HEK293 (cell line): ENCODE results near the gene ZNF747.
A peak's percentile ranks its signal among the peaks of the same experiment; 100 is the strongest.
"Not testable (repeated sequence)": the region's sequence is repeated elsewhere in the genome, so short reads cannot be mapped to it uniquely, and the experiment has no call there.

Experiments
- CTCF ChIA-PET: fragments of 350-600 bp; formaldehyde crosslinking; extraction: SDS; loops from one replicate; lab custom pipeline; 2021; ENCODE audit warnings: antibody characterized with exemption; lab: Yijun Ruan, JAX
- POLR2A ChIA-PET: fragments of 300-600 bp; formaldehyde crosslinking; extraction: SDS; loops from one replicate; lab custom pipeline; 2020; ENCODE audit warnings: antibody characterized with exemption, inconsistent platforms; lab: Yijun Ruan, JAX
- H3K27ac ChIP-seq: fragments of 200-500 bp; sonication (Bioruptor generic); 2 replicates; pipeline ENCODE4 v1.5.1; 2014; ENCODE audit warnings: low read depth, low read length, control low read depth, inconsistent platforms; ENCODE audit errors: extremely low read depth
- H3K36me3 ChIP-seq, 2 experiments: fragments of 200-500 bp in 1 of 2; sonication (Bioruptor generic) in 1 of 2; 1 replicate in 1 of 2; 2 replicates in 1 of 2; pipeline ENCODE4 v1.5.1; 2014 to 2017; ENCODE audit warnings: inconsistent platforms in 2 of 2, low read length in 2 of 2; ENCODE audit not compliant: control insufficient read depth in 2 of 2, insufficient read depth in 1 of 2
- H3K4me1 ChIP-seq: fragments of 200-500 bp; sonication (Bioruptor generic); 2 replicates; pipeline ENCODE4 v1.5.1; 2014; ENCODE audit warnings: mild to moderate bottlenecking, low read length, inconsistent platforms; ENCODE audit not compliant: control insufficient read depth, insufficient read depth
- H3K4me3 ChIP-seq: 2 replicates; pipeline ENCODE4 v1.5.1; 2011; ENCODE audit warnings: low read depth, mild to moderate bottlenecking, control low read depth, low read length, moderate library complexity
- H3K9me3 ChIP-seq: fragments of 200-500 bp; sonication (Bioruptor generic); 2 replicates; pipeline ENCODE4 v1.5.1; 2014; ENCODE audit warnings: low read depth, low read length, inconsistent platforms; ENCODE audit not compliant: control insufficient read depth, insufficient read depth
- BCL11B ChIP-seq: fragments of 450-650 bp; formaldehyde crosslinking; IDR thresholded peaks from 2 replicates; pipeline ENCODE4 v1.5.1; 2016; ENCODE audit warnings: low read depth, missing biosample characterization, missing genetic modification characterization
- GFI1B ChIP-seq: fragments of 450-650 bp; formaldehyde crosslinking; IDR thresholded peaks from 2 replicates; pipeline ENCODE4 v1.5.1; 2016; ENCODE audit warnings: missing biosample characterization, missing genetic modification characterization
- OVOL3 ChIP-seq: fragments of 450-650 bp; formaldehyde crosslinking; IDR thresholded peaks from 2 replicates; pipeline ENCODE4 v1.5.1; 2016; ENCODE audit warnings: missing biosample characterization, missing genetic modification characterization
- PBX3 ChIP-seq: sonication (generic); formaldehyde crosslinking; IDR thresholded peaks from 2 replicates; pipeline ENCODE4 v1.8.1; 2022; ENCODE audit warnings: mild to moderate bottlenecking, moderate library complexity, missing genetic modification reagents
- PRDM4 ChIP-seq: fragments of 450-650 bp; formaldehyde crosslinking; IDR thresholded peaks from 2 replicates; pipeline ENCODE4 v1.5.1; 2017; ENCODE audit warnings: missing biosample characterization, missing genetic modification characterization
- WT1 ChIP-seq: fragments of 450-650 bp; formaldehyde crosslinking; IDR thresholded peaks from 2 replicates; pipeline ENCODE4 v1.5.1; 2016; ENCODE audit warnings: missing biosample characterization, missing genetic modification characterization
- ZBTB21 ChIP-seq: fragments of 450-650 bp; formaldehyde crosslinking; IDR thresholded peaks from 2 replicates; pipeline ENCODE4 v1.5.1; 2017; ENCODE audit warnings: missing biosample characterization, missing genetic modification characterization
- ZBTB48 ChIP-seq: fragments of 450-650 bp; formaldehyde crosslinking; IDR thresholded peaks from 2 replicates; pipeline ENCODE4 v1.5.1; 2016; ENCODE audit warnings: missing biosample characterization, missing genetic modification characterization
- ZFP37 ChIP-seq: fragments of 450-650 bp; formaldehyde crosslinking; IDR thresholded peaks from 2 replicates; pipeline ENCODE4 v1.5.1; 2016; ENCODE audit warnings: missing biosample characterization, missing genetic modification characterization
- ZNF10 ChIP-seq: fragments of 450-650 bp; formaldehyde crosslinking; IDR thresholded peaks from 2 replicates; pipeline ENCODE4 v1.5.1; 2017; ENCODE audit warnings: missing biosample characterization, missing genetic modification characterization
- ZNF184 ChIP-seq: fragments of 450-650 bp; IDR thresholded peaks from 2 replicates; pipeline ENCODE4 v1.5.1; 2018; ENCODE audit warnings: missing biosample characterization, mild to moderate bottlenecking, missing genetic modification characterization
- ZNF202 ChIP-seq: fragments of 450-650 bp; formaldehyde crosslinking; IDR thresholded peaks from 2 replicates; pipeline ENCODE4 v1.5.1; 2016; ENCODE audit warnings: missing biosample characterization, missing genetic modification characterization, borderline replicate concordance
- ZNF311 ChIP-seq: fragments of 450-650 bp; formaldehyde crosslinking; IDR thresholded peaks from 2 replicates; pipeline ENCODE4 v1.5.1; 2017; ENCODE audit warnings: missing biosample characterization, missing genetic modification characterization, borderline replicate concordance
- ZNF335 ChIP-seq: fragments of 450-650 bp; formaldehyde crosslinking; conservative IDR thresholded peaks from 2 replicates; pipeline ENCODE4 v1.5.1; 2016; ENCODE audit warnings: missing biosample characterization, missing genetic modification characterization
- ZNF341 ChIP-seq: fragments of 450-650 bp; formaldehyde crosslinking; IDR thresholded peaks from 2 replicates; pipeline ENCODE4; 2016; ENCODE audit warnings: low read depth, missing biosample characterization, missing genetic modification characterization
- ZNF366 ChIP-seq: fragments of 450-650 bp; formaldehyde crosslinking; conservative IDR thresholded peaks from 2 replicates; pipeline ENCODE4 v1.5.1; 2016; ENCODE audit warnings: missing biosample characterization, missing genetic modification characterization
- ZNF416 ChIP-seq: fragments of 450-650 bp; formaldehyde crosslinking; IDR thresholded peaks from 2 replicates; pipeline ENCODE4 v1.5.1; 2016; ENCODE audit warnings: missing biosample characterization, missing genetic modification characterization
- ZNF549 ChIP-seq: fragments of 450-650 bp; IDR thresholded peaks from 2 replicates; pipeline ENCODE4 v1.5.1; 2018; ENCODE audit warnings: missing biosample characterization, missing genetic modification characterization, mild to moderate bottlenecking, inconsistent platforms, moderate library complexity
- ZNF626 ChIP-seq: fragments of 450-650 bp; sonication (Bioruptor Pico); formaldehyde crosslinking; IDR thresholded peaks from 2 replicates; pipeline ENCODE4 v1.5.1; 2018; ENCODE audit warnings: missing biosample characterization, missing genetic modification characterization, inconsistent platforms
- ZNF76 ChIP-seq: fragments of 450-650 bp; formaldehyde crosslinking; IDR thresholded peaks from 2 replicates; pipeline ENCODE4; 2016; ENCODE audit warnings: low read depth, missing biosample characterization, missing genetic modification characterization, borderline replicate concordance
- ZNF768 ChIP-seq: fragments of 450-650 bp; formaldehyde crosslinking; IDR thresholded peaks from 2 replicates; pipeline ENCODE4 v1.5.1; 2018; ENCODE audit warnings: missing biosample characterization, mild to moderate bottlenecking, missing genetic modification characterization
- ZSCAN30 ChIP-seq: fragments of 450-650 bp; IDR thresholded peaks from 2 replicates; pipeline ENCODE4 v1.5.1; 2018; ENCODE audit warnings: missing biosample characterization, mild to moderate bottlenecking, missing genetic modification characterization, moderate library complexity
- ZXDB ChIP-seq: fragments of 450-650 bp; formaldehyde crosslinking; IDR thresholded peaks from 2 replicates; pipeline ENCODE4 v1.5.1; 2016; ENCODE audit warnings: missing biosample characterization, missing genetic modification characterization
- TF ChIP-seq, protein P1 (sequence below): fragments of 450-650 bp; formaldehyde crosslinking; IDR thresholded peaks from 2 replicates; pipeline ENCODE4 v1.5.0; 2017; ENCODE audit warnings: missing biosample characterization, missing genetic modification characterization, borderline replicate concordance
- TF ChIP-seq, protein P2 (sequence below): fragments of 450-650 bp; formaldehyde crosslinking; IDR thresholded peaks from 2 replicates; pipeline ENCODE4 v1.5.1; 2017; ENCODE audit warnings: missing biosample characterization, missing genetic modification characterization

The ZNF747 gene

DNA sequence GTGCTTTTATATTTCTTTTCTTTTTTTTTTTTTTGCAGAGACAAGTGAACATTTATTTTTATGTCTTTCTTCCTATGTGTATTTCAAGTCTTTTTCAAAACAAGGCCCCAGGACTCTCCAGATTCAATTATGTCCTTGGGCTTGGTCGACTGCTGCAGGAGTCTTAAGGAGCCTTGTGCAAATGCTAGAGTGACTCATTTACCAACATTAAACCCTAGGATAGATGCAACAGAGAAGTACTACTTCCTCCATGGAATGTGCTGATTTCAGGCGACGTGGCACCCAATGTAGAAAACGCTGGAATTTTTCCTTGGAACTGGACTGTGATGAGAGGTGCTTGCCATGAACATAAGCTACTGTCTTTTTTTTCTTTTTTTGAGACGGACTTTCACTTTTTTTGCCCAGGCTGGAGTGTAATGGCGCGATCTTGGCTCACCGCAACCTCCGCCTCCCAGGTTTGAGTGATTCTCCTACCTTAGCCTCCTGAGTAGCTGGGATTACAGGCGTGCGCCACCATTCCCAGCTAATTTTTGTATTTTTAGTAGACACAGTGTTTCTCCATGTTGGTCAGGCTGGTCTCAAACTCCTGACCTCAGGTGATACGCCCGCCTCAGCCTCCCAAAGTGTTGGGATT lies 1.9 kb upstream of the ZNF747 start:
- not testable (repeated sequence) for H3K27ac ChIP-seq, H3K4me3 ChIP-seq, H3K4me1 ChIP-seq, H3K9me3 ChIP-seq
- POLR2A ChIA-PET = interaction anchor here (0.6 to 3.7 kb wide), 9 partner anchors 9 to 121 kb away, joined by 3 to 69 read pairs (median 7); partner anchors contain the start of genes SEPHS2, ZNF688, ZNF689 and ZNF764
- H3K36me3 ChIP-seq = peaks cover 4 to 18% of the 10 kb centered on the region in 2 experiments; a peak in 2 of 3 replicates
- CTCF ChIA-PET = interaction anchor here (0.6 to 2.1 kb wide), 9 partner anchors 11 to 746 kb away, joined by 3 to 9 read pairs (median 4); partner anchors contain the start of genes DCTPP1, KIF22 and ZNF688

- Histone ChIP-seq H3K4me1 (peaks cover 2% of the 10 kb centered on the region; the same call in 1 of the 2 replicates), H3K27ac (peak overlapping the region; percentile 91; the same call in 1 of the 2 replicates)
- TF ChIP-seq ZNF626 (tag by site-specific recombination) = no peak
- no peak for TF ChIP-seq WT1 (tag by site-specific recombination)
- no peak for TF ChIP-seq ZNF311
- no peak for TF ChIP-seq ZNF768
- no peak for TF ChIP-seq OVOL3 (tag by site-specific recombination)
- no peak for TF ChIP-seq PBX3 (CRISPR knock-in tag)
- TF ChIP-seq ZFP37 (tag by site-specific recombination) = no peak
- TF ChIP-seq ZNF335 (tag by site-specific recombination) = peak; percentile 0; the same call in 1 of the 2 replicates
- TF ChIP-seq, protein P1, sequence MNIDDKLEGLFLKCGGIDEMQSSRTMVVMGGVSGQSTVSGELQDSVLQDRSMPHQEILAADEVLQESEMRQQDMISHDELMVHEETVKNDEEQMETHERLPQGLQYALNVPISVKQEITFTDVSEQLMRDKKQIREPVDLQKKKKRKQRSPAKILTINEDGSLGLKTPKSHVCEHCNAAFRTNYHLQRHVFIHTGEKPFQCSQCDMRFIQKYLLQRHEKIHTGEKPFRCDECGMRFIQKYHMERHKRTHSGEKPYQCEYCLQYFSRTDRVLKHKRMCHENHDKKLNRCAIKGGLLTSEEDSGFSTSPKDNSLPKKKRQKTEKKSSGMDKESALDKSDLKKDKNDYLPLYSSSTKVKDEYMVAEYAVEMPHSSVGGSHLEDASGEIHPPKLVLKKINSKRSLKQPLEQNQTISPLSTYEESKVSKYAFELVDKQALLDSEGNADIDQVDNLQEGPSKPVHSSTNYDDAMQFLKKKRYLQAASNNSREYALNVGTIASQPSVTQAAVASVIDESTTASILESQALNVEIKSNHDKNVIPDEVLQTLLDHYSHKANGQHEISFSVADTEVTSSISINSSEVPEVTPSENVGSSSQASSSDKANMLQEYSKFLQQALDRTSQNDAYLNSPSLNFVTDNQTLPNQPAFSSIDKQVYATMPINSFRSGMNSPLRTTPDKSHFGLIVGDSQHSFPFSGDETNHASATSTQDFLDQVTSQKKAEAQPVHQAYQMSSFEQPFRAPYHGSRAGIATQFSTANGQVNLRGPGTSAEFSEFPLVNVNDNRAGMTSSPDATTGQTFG (tag by site-specific recombination) = no peak
- TF ChIP-seq ZSCAN30 (tag by site-specific recombination) = 0 out of 2 replicates have a peak, but pooled peaks have one; percentile 46
- TF ChIP-seq GFI1B (tag by site-specific recombination) = no peak
- no peak for TF ChIP-seq BCL11B (tag by site-specific recombination)
- TF ChIP-seq ZNF10 (tag by site-specific recombination) = no peak
- TF ChIP-seq ZNF202 = no peak
- TF ChIP-seq PRDM4 (tag by site-specific recombination) = no peak
- no peak for TF ChIP-seq ZNF76 (tag by site-specific recombination)
- TF ChIP-seq ZNF549 = no peak
- TF ChIP-seq ZNF184 (tag by site-specific recombination) = no peak
- TF ChIP-seq ZBTB48 (tag by site-specific recombination) = no peak
- no peak for TF ChIP-seq ZNF416 (tag by site-specific recombination)
- no peak for TF ChIP-seq ZNF366 (tag by site-specific recombination)
- TF ChIP-seq, protein P2, sequence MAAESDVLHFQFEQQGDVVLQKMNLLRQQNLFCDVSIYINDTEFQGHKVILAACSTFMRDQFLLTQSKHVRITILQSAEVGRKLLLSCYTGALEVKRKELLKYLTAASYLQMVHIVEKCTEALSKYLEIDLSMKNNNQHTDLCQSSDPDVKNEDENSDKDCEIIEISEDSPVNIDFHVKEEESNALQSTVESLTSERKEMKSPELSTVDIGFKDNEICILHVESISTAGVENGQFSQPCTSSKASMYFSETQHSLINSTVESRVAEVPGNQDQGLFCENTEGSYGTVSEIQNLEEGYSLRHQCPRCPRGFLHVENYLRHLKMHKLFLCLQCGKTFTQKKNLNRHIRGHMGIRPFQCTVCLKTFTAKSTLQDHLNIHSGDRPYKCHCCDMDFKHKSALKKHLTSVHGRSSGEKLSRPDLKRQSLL (tag by site-specific recombination) = no peak
- 0 out of 2 replicates have a peak, but pooled peaks have one; percentile 18 for TF ChIP-seq ZNF341
- peak; percentile 91 for TF ChIP-seq ZXDB (tag by site-specific recombination)
- TF ChIP-seq ZBTB21 (tag by site-specific recombination) = 0 out of 2 replicates have a peak, but pooled peaks have one; percentile 13
These were observed 1.1 kb upstream of the ZNF747 start for GRCh38 chr16:30535777-30536190.

More at GRCh38 chr16:30535777-30536190, 1.1 kb upstream of the ZNF747 start:
- Histone ChIP-seq H3K4me3 (peak overlapping the region; percentile 59), H3K9me3 (no peaks in the 10 kb centered on the region), H3K36me3 (peaks cover 6 to 25% of the 10 kb centered on the region in 2 experiments; a peak in 2 of 3 replicates)
- POLR2A ChIA-PET = interaction anchor here (0.6 to 3.7 kb wide), 15 partner anchors 9 to 123 kb away, joined by 3 to 69 read pairs (median 6); partner anchors contain the start of genes DCTPP1, FBRS, SEPHS2 and ZNF688
- CTCF ChIA-PET = interaction anchor here (0.6 to 2.9 kb wide), 16 partner anchors 10 to 745 kb away, joined by 3 to 11 read pairs (median 4); partner anchors contain the start of genes DCTPP1, KIF22, ZNF688 and ZNF764
